ENCODE measurements around the gene AGK. TPM values are rescaled to one million over a fixed set of nuclear protein-coding genes. Genes with fewer than 3 reads are reported as not detected.
"Not testable (repeated sequence)": the region's sequence is repeated elsewhere in the genome, so short reads cannot be mapped to it uniquely, and the experiment has no call there.

The AGK gene
- total RNA-seq, 2 donors from 2014 or later = 27.8 to 28.3 TPM

GRCh38 chr7:141686670-141687069 lies 135.5 kb downstream of the AGK start:
- DNase-seq (ENCODE audit: low spot score) = no peak
- H3K27me3 ChIP-seq (replicated peaks; ENCODE audit: insufficient read depth) = no peaks in the 10 kb centered on the region
- H3K27ac ChIP-seq = peak overlapping the region; percentile 53 to 65
- TF ChIP-seq CTCF (IDR thresholded peaks at IDR 0.05) = no peak
- no peaks in the 10 kb centered on the region for H3K9me3 ChIP-seq
- H3K36me3 ChIP-seq = peaks cover 21% of the 10 kb centered on the region
- H3K4me3 ChIP-seq = peak overlapping the region; percentile 63
- H3K4me1 ChIP-seq (ENCODE audit: control insufficient read depth in 1 of 2, low read depth in 2 of 2) = peaks cover 12 to 16% of the 10 kb centered on the region in 2 donors
- ATAC-seq (ENCODE audit: insufficient number of reproducible peaks, low FRiP score, low read depth) = no peak

GRCh38 chr7:141688043-141688442 lies 136.8 kb downstream of the AGK start:
- DNase-seq (ENCODE audit: low spot score) (no peak), ATAC-seq (ENCODE audit: insufficient number of reproducible peaks, low FRiP score, low read depth) (no peak)
- H3K36me3 ChIP-seq = peaks cover 14% of the 10 kb centered on the region
- TF ChIP-seq CTCF (IDR thresholded peaks at IDR 0.05) = no peak
- H3K4me3 ChIP-seq = peak overlapping the region; percentile 63
- peaks cover 12 to 16% of the 10 kb centered on the region in 2 donors for H3K4me1 ChIP-seq (ENCODE audit: control insufficient read depth in 1 of 2, low read depth in 2 of 2)
- H3K27ac ChIP-seq = peak overlapping the region in 1 of 2 donors; percentile 65
- H3K9me3 ChIP-seq = no peaks in the 10 kb centered on the region
- no peaks in the 10 kb centered on the region for H3K27me3 ChIP-seq (replicated peaks; ENCODE audit: insufficient read depth)

- H3K4me3 ChIP-seq; H3K9me3 ChIP-seq; H3K27ac ChIP-seq; DNase-seq (ENCODE audit: low spot score); H3K27me3 ChIP-seq (replicated peaks; ENCODE audit: insufficient read depth); ATAC-seq (ENCODE audit: insufficient number of reproducible peaks, low FRiP score, low read depth): not testable (repeated sequence)
- H3K36me3 ChIP-seq = peaks cover 14% of the 10 kb centered on the region
- peaks cover 12 to 16% of the 10 kb centered on the region in 2 donors for H3K4me1 ChIP-seq (ENCODE audit: control insufficient read depth in 1 of 2, low read depth in 2 of 2)
Observed at GRCh38 chr7:141689072-141689825, 138.0 kb downstream of the AGK start.

- Histone ChIP-seq H3K4me3 (no peak overlapping the region), H3K27ac (no peak overlapping the region), H3K27me3 (replicated peaks; ENCODE audit: insufficient read depth) (no peaks in the 10 kb centered on the region), H3K9me3 (no peaks in the 10 kb centered on the region), H3K36me3 (no peaks in the 10 kb centered on the region), H3K4me1 (ENCODE audit: control insufficient read depth in 1 of 2, low read depth in 2 of 2) (peaks cover 13 to 18% of the 10 kb centered on the region in 2 donors)
- no peak for TF ChIP-seq CTCF (IDR thresholded peaks at IDR 0.05)
- DNase-seq (ENCODE audit: low spot score) (no peak), ATAC-seq (ENCODE audit: insufficient number of reproducible peaks, low FRiP score, low read depth) (no peak)
Observed at GRCh38 chr7:141691540-141691939, 140.3 kb downstream of the AGK start.

GRCh38 chr7:141691961-141692360 lies 140.8 kb downstream of the AGK start:
- DNase-seq (ENCODE audit: low spot score) = no peak
- no peak overlapping the region for H3K27ac ChIP-seq
- no peak overlapping the region for H3K4me3 ChIP-seq
- H3K9me3 ChIP-seq = no peaks in the 10 kb centered on the region
- peaks cover 10 to 18% of the 10 kb centered on the region in 2 donors for H3K4me1 ChIP-seq (ENCODE audit: control insufficient read depth in 1 of 2, low read depth in 2 of 2)
- H3K36me3 ChIP-seq = no peaks in the 10 kb centered on the region
- ATAC-seq (ENCODE audit: insufficient number of reproducible peaks, low FRiP score, low read depth) = no peak
- H3K27me3 ChIP-seq (replicated peaks; ENCODE audit: insufficient read depth) = no peaks in the 10 kb centered on the region
- no peak for TF ChIP-seq CTCF (IDR thresholded peaks at IDR 0.05)
